ENCODE data around the gene KRT85.
"Not testable (repeated sequence)": the region's sequence is repeated elsewhere in the genome, so short reads cannot be mapped to it uniquely, and the experiment has no call there.

- TF ChIP-seq CTCF (conservative IDR thresholded peaks at IDR 0.05; ENCODE audit: low read length); EZH2phosphoT487 (IDR thresholded peaks at IDR 0.05; ENCODE audit: borderline replicate concordance): not testable (repeated sequence)
Measured at GRCh38 chr12:52345041-52345440, 22.2 kb downstream of the KRT85 start.
